NCI-H2107 treated with DMSO at 0.1 percent for 48 hours (cell line): ENCODE data around the gene ADRA2C.

Source experiments
- DNase-seq: peaks from one replicate; lab custom pipeline; 2025; ENCODE audit not compliant: unreplicated experiment; lab: John Stamatoyannopoulos, UW

The ADRA2C gene

GRCh38 chr4:3775005-3775404 is 8.8 kb downstream of the ADRA2C start:
- DNase-seq = no peak

- no peak for DNase-seq
Measured at GRCh38 chr4:3775576-3775975, 9.4 kb downstream of the ADRA2C start.

DNA sequence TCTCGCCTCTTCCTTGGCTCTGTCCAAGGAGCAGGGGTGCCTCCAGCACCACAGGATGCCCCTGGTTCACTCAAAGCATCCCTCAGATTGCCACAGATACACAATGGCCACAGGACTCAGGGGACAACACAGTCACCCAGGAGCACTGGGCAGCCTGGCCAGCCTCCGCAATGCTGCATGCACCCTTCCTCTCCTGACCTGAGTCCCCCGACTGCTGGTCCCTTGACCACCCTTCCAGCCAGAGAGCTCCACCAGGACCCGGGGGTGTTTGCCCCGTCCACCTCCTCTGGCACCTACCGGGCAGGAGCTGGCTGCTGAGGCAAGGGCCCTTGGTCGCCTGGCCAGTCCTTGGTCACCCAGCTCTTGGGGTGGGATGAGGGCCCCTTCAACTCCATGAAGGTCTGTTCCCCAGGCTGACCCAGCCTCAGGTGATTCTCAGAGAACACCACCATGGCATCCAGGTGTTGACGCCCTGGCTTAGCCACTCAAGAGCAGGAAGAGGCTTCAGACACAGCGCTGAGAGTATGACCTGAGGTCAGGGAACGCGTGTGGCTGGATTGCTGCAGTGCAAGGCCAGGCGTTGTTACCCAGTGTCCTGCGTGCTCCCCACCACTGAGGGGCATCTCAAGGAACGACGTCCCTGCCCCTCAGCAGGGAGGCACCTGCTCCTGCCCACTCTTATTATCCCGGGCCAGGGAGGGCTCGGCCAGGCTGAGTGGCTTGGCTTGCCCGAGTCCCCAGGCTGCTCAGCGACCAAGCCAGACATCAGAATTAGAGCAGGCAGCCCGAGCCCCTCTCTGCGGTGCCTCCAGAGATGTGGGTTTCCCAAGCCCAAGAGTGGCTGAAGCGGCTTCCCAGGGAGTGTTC is 10.2 kb downstream of the ADRA2C start:
- no peak for DNase-seq

DNA sequence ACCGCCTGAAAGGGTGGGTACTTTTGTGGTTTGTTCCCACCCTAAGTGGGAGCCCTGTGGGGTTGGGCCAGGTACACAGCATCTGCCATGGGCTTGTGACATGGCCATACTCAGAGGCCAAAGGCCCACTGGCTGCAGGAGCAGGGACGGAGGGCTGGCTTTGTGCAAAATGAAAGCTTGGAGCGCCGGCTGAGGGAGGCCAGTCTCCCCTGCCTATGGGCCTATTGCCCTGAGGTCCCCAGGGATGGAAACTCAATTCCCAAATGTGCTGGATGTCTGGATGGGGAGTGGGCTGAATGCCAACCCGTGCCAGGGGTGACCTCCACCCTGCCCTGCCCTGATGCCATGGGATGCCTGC is 10.8 kb downstream of the ADRA2C start:
- DNase-seq = no peak

GRCh38 chr4:3777669-3778068 is 11.5 kb downstream of the ADRA2C start:
- no peak for DNase-seq

- no peak for DNase-seq
Measured at GRCh38 chr4:3779509-3779908, 13.3 kb downstream of the ADRA2C start.

DNA sequence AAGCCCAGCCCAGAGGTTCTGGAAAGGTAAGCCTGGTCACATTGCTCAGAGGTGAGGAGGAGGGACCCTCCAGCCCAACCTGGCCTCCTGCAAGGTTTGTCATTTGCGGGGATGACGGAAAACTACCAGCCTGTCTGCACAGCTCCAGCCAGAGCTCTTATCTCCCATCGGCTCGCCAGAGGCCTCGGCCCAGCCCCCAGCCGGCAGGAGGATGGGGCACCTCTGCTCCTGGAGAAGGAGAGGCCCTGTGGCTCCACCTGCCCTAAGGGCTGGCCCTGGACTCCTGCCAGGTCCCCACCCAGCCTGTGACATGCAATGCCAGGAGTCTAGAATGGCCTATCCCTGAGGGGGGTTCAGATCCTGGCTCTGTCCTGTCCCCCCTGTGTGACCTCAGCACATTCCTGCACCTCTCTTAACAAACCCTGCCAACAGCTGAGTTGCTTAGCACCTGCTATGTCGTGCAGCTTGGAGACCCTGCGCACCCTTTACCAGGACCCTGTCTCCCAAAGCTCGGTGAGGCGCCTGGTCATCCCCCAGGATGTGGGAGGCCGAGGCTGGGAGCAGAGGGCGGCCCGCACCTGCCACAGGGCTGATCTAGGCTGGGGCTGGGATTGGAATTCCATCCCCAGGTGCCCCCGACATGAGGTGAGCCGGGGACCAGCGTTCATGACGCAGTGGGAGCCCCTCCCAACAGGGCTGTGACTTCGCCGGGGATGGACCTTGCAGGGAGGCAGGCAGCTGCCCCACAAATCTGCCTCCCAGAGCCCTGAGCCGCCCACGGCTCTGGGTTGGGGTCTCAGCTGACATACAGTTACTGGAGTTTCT is 14.4 kb downstream of the ADRA2C start:
- DNase-seq = no peak

DNA sequence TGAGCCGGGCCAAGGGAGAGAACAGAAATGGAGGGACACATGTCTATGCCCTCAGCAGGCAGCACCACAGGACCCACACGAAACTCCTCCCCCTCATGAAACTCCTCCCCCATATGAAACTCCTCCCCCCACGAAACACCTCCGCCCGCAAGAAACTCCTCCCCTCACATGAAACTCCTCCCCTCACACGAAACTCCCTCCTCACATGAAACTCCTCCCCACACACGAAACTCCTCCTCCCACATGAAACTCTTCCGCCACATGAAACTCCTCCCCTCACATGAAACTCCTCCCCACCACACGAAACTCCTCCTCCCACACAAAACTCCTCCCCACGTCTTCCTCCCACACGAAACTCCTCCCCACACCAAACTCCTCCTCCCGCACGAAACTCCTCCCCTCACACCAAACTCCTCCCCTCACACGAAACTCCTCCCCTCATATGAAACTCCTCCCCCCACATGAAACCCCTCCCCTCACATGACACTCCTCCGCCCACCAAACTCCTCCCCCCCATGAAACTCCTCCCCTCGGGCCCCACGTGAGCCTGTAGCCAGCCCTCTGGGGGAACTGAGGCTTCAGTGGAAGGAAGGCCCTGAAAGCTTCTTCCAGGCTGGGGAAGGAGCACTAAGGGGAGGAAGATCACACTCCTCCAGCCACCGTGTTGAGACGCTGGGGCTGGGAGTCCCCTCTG is 15.2 kb downstream of the ADRA2C start:
- no peak for DNase-seq

GRCh38 chr4:3781997-3782930 is 16.1 kb downstream of the ADRA2C start:
- DNase-seq = no peak

GRCh38 chr4:3783693-3784306 is 17.6 kb downstream of the ADRA2C start:
- DNase-seq = no peak

DNA sequence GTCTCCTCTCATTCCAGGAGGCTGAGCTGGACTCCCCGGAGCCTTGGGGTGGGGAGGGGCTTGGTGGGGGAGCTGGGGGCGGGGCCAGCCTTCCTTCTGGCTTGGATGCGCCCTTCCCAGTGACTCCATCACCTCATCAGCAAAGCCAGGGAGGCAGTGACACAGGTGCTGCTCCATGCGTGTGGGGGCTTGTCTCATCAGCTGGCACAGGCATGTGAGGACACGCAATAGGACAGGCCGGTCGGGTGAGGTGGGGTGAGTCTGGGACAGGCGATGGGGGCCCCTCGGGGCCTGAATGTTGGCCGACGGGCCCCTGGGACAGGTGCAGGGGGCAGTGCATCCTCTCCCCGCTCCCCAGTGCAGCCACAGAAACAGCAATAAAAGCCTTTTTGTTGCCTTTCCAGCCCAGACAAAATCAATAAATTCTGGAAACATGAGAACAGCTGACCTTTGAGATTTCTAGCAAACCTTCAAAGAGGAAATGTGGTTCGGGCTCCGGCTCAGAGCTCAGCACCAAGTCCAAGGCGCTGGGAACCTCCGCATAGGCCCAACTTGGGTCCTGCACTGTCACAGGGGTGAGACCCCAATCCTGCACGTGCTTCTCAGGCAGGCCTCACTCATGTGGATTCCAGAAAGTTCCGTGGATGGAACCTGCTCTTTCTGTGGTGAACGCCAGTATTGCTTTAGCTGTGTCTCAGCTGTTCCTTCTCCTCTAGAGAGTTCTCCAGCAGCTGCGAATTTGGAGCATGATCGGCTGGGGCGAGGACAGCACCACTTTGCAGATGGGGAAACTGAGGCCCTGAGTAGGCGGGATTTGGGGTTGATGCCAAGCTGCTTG is 18.5 kb downstream of the ADRA2C start:
- no peak for DNase-seq

GRCh38 chr4:3785292-3785565 is 19.0 kb downstream of the ADRA2C start:
- DNase-seq = no peak

GRCh38 chr4:3786196-3786869 is 20.1 kb downstream of the ADRA2C start:
- DNase-seq = no peak

GRCh38 chr4:3787489-3788365 is 21.5 kb downstream of the ADRA2C start:
- DNase-seq = no peak

DNA sequence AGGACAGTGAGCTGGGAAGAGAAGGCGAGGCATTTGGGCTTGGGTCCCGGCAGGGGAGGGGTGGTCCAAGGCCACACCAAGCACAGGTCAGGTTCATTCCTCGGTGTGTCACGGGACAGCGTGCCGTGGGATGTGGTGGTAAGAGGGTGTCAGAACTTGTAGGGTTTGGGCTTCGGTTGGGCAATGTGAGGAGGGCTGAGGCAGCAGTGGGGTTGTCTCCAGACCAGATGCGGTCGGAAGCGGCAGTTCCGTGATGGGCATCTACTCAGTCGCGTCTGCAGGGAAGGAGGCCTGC is 22.1 kb downstream of the ADRA2C start:
- DNase-seq = no peak

- DNase-seq = no peak
Measured at GRCh38 chr4:3789587-3789986, 23.4 kb downstream of the ADRA2C start.

DNA sequence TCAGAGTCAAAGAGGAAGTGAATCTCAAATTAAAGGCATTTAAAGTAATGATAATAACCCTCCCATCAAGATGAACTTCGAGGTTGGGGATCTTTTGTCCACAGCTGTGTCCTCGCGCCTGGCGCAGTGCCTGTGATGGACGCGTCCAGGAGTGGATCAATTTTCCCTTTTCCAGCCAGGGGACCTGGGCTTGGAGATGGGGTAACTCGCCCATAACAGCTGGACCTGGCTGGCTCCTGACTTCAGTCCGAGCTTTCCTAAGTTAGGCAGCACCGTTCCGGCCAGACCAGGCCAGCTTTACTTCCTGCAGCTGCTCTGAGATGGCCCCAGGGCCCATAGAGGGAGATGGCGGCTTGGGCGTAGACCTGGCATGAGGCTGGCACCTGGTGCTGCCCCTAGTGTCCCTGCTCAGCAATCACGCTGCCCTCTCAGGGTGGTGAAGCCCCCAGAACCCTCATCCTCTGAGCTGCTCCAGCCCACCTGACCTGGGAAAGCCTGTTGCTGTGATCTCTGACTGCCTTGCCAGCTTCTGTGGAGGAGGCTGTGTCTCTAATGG is 23.9 kb downstream of the ADRA2C start:
- DNase-seq = no peak

- DNase-seq = no peak
Measured at GRCh38 chr4:3791256-3791655, 25.1 kb downstream of the ADRA2C start.
